Prostate gland (tissue), 2 donors: ENCODE measurements around the gene NR5A2.

Experiments used
- POLR2A ChIP-seq: fragments of 450-650 bp; IDR thresholded peaks from one replicate; pipeline ENCODE4 v1.6.1; 2016; ENCODE audit warnings: antibody characterized with exemption, mild to moderate bottlenecking
- POLR2AphosphoS5 ChIP-seq: sonication (generic); formaldehyde crosslinking; IDR thresholded peaks from one replicate; pipeline ENCODE4 v1.6.1; 2017; ENCODE audit warnings: antibody characterized with exemption
- TF ChIP-seq, protein P1 (sequence below), 4 experiments: fragments of 200-600 bp in 2 of 4; fragments of 450-650 bp in 2 of 4; sonication (generic) in 2 of 4; IDR thresholded peaks; 1 replicate in 3 of 4; 2 replicates in 1 of 4; pipeline ENCODE4 v1.5.1; 2016 to 2019; ENCODE audit warnings: antibody characterized with exemption in 4 of 4, mild to moderate bottlenecking in 2 of 4, moderate library complexity in 2 of 4

DNA sequence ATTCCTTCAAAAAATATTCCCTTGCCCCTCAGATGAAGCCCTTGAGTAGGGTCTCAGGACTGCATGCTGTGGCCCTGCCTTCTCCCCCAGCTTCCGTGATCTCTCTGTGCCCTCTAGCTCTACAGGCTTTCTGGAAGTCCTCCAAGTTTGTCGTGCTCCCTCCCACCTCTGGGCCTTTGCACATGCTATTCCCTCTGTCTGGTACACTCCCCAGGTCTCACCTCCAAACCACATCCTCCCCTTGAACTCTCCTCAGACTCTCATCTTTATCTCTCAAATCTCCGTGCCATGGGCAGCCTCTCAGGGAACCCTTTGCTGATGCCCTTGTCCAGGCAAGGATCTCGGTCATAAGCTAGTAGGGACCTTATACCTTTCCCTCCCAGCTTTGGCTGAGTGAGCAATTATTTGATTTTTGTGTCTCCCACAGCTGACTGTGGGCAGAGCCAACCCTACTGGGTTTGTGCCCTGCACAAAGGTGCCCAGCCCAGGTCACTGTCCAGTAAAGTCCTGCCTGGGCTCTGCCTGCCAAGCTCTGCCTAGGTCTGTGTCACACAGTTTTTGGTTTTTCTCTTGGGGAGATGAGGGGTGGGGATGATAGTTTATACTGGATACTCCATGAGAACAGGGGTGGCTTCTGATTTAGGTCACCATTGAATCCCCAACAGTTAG is 194.2 kb downstream of the NR5A2 start:
- TF ChIP-seq, protein P1, sequence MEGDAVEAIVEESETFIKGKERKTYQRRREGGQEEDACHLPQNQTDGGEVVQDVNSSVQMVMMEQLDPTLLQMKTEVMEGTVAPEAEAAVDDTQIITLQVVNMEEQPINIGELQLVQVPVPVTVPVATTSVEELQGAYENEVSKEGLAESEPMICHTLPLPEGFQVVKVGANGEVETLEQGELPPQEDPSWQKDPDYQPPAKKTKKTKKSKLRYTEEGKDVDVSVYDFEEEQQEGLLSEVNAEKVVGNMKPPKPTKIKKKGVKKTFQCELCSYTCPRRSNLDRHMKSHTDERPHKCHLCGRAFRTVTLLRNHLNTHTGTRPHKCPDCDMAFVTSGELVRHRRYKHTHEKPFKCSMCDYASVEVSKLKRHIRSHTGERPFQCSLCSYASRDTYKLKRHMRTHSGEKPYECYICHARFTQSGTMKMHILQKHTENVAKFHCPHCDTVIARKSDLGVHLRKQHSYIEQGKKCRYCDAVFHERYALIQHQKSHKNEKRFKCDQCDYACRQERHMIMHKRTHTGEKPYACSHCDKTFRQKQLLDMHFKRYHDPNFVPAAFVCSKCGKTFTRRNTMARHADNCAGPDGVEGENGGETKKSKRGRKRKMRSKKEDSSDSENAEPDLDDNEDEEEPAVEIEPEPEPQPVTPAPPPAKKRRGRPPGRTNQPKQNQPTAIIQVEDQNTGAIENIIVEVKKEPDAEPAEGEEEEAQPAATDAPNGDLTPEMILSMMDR (IDR thresholded peaks at IDR 0.05), result no peak
- TF ChIP-seq POLR2A (no peak), POLR2AphosphoS5 (no peak)
